Mucosa of gallbladder (tissue), 1 donor: ENCODE data around the gene C2CD4A. TPM values are rescaled to one million over a fixed set of nuclear protein-coding genes. Genes with fewer than 3 reads are reported as not detected.
"Not testable (repeated sequence)": the region's sequence is repeated elsewhere in the genome, so short reads cannot be mapped to it uniquely, and the experiment has no call there.

ENCODE experiments used
- DNase-seq: peaks from one replicate; pipeline ENCODE4 v3.0.0-alpha.2; 2020; ENCODE audit warnings: low spot score
- total RNA-seq: library from RNA; stranded (reverse); gene quantifications from one replicate; pipeline ENCODE4 v1.2.1, GENCODE V29; 2021
- donor health status: DM: no; HTN: no; CAD: no.

C2CD4A gene, protein sequence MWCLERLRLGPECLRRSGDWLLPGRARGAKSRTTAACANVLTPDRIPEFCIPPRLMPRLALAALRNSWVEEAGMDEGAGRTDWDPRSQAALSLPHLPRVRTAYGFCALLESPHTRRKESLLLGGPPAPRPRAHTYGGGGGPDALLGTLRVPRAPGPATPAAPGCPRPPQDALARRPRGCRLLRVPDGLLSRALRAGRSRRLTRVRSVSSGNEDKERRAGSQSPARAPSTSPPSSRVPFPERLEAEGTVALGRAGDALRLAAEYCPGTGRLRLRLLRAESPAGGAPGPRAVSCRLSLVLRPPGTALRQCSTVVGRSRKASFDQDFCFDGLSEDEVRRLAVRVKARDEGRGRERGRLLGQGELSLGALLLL
- 0.17 TPM for total RNA-seq

DNA sequence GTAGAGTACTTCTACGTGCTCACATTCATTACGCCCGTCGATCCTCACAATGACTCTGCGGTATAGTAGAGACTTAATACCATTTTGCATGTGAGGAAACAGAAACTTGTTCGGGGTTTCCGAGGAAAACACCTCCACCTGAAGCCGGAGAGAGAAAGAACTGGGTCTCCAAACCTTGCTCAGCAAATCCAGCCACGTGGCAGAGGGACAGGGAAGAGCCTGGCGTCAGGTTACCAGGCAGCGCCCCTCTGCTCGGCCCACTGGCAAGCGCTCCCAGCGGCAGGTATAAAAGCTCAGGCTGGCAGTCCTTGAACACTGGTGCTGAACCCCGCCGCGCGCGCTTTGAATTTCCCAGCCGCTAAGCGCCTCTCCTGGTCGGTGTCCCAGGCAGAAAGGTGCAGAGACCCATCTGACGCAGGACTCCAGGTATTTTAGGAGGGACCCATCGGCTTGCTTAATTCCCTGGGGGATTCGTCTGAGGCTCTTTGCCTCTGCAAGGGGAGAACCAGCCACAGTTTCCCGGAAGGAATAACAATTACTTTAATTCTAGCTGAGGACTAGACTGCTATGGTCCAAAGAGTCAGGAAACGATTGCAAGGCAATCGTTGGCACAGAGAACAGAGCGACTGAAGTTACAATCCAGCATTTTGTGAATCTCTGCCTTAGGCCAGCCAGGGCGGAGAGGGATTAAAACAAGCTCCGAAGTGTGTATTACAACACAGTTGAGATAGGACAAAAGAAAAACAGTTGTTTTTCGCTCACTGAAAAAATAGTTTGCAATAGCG lies at the start of gene C2CD4A:
TSS of gene C2CD4A (plus strand) at position 315 of the 785 bp plus-strand sequence. CDS start 637 bp downstream, outside the sequence.
- DNase-seq: peak; percentile 80

DNA sequence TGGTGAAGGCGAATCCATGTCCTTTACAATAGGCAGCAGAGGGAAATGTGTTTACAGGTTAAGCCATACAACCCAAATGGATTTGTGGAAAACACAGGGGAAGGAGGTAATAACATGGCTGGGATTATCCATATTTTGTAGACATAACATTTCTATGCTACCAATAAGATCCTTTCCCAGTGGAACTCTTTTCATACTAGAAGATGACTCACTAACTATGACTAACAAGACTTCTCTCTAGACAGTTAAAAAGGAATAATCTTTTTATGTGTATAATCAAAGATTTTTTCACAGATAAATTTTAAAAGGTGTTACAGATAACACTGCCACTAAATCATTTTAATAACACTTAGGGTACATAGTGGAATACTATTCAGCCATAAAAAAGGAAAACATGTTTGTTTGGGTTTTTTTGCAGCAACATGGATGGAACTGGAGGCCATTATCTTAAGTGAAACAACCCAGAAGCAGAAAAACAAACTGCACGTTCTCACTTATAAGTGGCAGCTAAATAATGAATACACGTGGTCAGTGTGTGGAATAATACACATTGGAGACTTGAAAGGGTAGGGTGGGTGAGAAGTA lies 46.1 kb upstream of the C2CD4A start:
- no peak for DNase-seq

DNA sequence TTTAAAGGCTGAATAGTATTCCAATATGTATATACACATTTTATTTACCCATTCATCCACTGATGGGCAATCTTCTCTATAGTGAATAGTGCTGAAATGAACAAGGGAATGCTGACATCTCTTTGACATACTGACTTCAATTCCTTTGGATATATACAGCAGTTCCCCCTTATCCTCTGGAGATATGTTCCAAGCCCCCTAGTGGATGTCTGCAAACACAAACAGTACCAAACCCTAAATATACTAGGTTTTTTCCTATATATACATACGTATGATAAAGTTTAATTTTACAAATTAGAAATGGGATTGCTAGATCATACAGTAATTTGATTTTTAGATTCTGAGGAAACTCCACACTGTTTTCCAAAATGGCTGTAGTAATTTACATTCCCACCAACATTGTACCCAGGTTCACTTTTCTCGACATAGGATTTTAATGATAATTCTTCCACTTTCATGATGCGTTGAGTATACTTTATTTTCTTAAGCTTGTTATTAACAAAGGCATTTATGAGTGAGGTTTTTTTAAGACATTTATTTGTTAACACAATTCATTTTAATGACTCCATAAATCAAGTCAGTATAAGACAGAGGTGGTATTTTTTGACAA lies 44.7 kb upstream of the C2CD4A start:
- no peak for DNase-seq

DNA sequence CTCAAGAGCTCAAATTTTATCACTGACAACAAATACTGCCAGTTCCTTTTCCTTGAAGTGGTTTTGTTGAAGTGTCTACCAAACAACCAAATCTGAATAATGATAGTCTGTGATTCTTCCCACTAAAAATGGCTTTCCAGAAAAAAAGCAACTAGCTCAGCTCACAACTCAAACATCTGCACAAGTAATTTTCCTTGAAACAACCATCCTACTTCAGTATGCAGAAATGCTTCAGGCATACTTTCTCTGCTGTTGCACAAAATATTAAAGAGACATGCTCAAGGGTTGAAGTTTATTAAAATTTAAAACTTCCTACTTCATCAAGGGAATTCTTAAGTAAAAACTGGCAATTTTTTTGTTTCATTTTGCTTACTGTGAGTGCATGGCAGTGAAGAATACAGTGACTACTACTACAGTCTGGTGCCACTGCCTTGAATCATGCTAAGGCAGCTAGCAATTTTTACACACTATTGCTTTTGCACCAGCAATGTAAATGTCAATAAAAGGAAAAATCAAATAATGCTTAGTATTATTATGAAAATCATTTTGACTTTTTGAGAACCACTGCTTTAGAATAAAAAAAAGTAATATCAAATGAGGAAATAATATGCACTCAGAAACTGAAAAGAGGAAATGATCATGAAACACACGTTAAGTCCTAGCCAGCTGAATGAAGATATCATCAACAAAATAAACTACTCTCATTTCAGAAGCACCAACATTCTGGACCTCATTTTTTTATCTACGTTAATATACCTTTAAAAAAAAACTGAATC lies 40.1 kb upstream of the C2CD4A start:
- no peak for DNase-seq

DNA sequence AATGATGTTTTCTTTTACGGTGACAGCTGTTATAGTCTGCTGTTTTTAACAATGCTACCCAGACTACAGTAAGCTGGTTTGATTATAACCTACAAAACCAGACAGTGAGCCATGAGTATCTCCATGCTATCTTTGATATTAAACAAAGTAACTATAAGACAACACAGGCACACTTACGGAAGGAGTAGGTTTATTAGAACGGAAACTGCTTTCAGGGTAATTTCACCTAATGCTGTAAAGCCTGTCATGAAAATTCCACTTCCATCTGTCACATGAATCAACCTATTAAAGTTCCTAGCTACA lies 39.6 kb upstream of the C2CD4A start:
- DNase-seq: no peak

DNA sequence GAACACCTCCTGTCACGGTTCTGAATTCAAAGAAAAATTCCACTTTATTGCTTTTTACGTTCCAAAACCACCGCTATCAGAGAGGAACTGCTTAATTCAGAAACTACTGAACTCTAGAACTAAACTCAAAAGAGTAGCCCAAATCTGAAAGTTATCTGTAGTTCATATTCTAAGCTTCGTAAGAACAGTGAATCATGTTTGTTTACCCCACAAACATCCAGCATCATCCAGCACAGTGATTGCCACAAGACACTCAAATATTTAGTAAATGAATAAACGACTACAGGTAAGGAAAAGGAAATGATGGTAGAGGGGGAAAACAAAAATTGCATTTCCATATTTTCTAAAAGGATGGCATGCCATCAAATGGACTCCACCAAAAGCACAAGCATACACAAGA lies 38.9 kb upstream of the C2CD4A start:
- no peak for DNase-seq

DNA sequence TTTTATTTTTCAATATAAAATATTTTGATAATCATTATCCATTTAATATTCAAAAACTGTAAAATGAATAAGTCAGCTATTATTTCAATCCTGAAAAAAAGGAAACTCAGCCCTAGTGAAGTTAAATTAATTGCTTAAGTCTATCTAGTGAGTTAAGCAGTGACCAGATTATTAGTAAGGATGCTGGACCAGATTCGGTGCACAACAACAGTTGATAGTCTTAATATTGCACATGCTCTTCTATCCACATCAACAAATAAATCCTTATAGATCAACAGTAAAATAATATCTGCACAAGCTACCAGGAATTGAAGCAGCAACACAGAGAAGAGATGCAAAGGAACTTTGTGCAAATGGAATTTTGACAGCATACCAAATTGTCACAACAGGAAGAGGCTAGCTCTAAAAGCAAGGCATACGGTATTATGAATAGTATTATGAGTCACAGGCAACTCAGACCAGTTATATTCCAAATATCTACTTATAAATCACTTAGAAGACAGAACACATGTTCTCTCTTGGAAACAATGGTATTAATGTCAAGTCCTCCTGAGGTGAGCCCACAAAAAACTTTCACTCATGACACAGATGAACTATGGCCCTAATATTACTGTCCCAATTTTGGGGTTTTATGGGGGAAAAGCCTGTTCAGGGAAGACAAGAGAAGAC lies 31.4 kb upstream of the C2CD4A start:
- DNase-seq: no peak

DNA sequence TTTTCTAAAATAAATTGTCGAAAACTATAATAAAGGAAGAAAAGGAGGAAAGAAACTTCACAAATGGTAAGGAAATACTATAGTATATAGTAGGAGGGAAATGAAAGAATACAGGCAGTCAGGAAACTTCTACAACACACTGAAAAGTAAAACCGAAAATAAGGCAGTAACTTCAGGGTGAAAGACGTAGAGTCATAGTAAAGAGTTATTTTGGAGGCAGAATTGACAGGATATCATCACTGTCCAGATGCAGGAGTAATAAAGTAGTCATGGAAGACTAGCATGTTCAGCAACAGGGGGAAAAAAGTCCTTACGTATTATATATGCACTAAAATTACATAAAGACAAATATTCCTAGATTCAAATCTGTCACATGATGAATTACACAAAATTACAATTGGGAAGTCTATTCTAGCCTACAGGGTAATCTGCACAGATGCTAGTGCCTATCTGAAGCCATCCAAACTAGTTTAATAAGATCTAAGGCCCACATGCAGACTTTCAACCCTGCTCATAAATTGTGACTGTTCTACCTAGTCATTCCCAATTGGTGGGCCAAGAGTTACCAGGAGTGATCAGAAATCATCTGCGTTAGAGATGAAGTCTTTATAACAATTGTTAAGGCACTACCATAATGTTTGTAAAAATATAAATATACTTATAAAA lies 20.6 kb upstream of the C2CD4A start:
- no peak for DNase-seq

DNA sequence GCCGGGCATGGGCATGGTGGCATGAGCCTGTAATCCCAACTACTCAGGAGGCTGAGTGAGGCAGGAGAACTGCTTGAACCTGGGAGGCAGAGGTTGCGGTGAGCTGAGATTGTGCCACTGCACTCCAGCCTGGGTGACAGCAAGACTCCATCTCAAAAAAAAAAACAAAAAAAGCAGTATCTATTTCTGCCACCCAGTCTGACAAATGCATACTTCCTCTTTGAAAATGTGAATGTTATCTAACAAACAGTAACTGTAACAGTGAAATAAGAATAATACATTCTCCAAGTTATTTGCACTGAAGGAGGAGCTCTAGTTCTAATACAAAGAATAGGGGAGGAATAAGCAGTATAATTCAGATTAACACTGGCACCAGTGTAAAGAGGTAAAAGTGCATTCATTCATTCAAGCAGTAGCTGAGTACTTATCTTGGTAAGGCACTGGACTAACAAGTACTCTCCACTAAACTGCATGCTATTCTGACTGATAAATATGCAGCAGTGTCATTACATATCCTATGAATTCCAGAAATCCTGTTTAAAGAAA lies 19.4 kb upstream of the C2CD4A start:
- DNase-seq: no peak

DNA sequence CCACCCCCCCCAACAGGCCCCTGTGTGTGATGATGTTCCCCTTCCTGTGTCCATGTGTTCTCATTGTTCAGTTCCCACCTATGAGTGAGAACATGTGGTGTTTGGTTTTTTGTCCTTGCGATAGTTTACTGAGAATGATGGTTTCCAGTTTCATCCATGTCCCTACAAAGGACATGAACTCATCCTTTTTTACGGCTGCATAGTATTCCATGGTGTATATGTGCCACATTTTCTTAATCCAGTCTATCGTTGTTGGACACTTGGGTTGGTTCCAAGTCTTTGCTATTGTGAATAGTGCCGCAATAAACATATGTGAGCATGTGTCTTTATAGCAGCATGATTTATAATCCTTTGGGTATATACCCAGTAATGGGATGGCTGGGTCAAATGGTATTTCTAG lies 18.5 kb upstream of the C2CD4A start:
- DNase-seq: not testable (repeated sequence)

DNA sequence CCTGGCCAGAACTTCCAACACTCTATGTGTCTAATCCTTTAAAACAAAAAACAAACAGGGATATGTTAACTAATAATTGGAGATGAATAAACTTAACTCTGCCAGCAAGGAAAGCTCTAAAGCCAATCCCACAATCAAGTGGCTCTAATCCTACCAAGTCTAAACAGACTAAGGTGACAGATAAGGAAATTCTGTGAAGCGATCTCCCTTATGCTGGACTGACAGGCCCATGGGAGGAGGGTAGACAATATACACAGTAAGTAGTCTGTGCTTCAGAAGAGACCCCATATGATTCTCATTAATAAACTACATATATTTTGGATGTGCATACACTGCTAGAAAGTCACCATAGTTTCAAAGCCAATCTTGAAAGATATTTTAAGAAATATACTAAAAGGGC lies 16.7 kb upstream of the C2CD4A start:
- DNase-seq: no peak

DNA sequence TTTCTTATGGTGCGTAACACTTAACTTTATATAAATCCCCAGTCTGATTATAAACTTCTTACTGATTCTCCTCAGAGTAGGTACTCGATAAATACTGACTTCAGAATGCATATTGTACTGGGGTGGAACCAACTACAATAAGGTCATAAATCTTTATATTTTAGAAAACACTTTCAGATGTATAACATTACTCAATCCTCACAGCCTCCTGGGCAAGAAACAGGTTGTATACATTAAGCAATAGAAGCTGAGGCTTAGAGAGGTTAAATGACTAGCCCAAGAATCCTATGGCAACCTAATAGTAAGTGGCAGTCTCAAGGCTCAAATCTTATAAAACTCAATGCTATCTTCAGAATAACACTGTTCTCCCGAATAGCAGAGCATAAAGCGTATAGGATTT lies 15.6 kb upstream of the C2CD4A start:
- no peak for DNase-seq

DNA sequence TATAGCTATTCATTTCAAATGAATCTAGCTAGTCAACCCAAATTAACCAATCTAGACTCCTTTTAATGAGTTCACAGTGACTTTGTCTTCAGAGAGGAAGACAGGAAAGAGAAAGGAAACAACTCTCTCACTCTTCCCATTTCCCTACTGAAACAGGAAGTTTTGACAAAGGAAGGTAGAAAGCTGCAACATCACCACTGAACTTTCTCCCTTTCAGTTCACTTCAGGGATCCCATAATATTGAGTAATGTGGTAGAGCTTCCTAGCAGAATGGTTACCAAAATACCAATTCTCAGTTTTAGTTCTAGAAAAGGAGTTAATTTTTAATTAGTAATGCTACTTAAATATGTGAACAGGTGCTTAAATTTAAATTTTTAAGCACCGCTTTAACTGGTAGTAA lies 14.1 kb upstream of the C2CD4A start:
- no peak for DNase-seq

DNA sequence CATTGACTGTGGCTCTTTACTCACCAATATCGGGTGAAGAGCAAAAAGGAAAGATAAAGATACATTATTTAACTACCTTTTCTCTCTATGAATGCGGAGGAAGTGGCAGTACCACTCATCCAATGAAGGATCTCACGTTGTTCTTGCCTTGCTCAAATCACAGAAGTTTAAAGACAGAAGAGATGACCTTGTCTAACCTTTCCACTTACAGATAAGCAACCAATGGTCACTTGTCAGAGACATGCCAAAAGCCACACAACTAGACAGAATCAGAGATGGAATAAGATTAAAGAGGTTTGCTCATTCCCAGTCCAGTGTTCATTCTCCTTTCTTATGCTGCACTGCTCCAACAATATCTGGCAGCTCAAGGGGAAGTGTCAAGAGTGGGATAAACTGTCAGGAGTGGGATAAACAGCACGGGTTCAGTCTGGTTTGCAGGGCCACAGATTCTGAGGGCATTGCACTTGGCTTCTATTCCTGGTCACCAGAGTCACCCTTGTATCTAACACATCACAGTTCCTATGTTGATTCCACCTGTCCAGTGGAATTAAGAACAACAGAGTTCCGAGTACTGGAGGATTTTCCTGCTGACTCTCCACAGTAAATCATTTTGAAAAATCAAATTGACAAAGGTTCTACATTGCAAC lies 13.2 kb upstream of the C2CD4A start:
- DNase-seq: no peak

DNA sequence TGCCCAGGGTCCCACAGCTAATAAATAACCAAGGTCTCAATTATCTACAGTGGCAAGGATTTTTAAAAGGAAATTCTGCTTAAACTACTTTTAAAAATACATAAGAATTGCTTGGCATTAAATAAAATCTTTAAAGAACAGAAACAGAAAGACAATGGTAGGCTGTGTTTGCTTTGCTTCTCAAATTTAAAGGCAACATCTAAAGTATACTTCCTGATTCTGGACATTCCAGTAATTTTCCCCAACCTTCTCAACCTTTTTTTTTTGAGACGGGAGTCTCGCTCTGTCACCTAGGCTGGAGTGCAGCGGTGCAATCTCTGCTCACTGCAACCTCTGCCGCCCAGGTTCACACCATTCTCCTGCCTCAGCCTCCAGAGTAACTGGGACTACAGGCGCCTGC lies 11.8 kb upstream of the C2CD4A start:
- no peak for DNase-seq

DNA sequence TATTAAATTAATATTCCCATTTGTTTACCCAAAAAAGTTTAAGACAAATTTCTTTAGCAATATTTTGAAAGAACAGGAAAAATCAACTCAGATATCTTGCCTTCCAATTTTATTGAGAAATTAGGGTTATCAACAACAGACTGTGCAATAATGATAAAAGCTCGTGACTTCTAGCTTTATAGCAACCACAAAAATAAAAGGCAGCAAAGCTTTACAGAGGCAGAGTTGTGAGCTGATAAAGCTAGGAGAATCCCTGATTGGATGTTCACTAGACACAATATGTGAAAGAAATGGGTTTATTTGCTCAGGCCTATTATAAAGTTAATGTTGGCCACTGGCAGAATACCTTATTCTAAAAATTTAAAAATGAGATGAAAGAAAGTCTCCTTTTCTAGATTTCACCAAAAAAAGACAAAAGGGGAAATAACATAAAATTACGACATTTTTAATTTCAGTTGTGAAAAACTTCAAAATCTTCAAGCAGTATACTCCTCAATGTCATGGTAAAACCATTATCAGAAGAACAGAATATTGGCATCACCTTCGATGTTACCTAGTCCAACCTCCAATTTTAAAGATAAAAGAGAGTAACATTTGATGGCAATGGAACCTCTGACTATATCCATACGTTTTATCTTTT lies 9.3 kb upstream of the C2CD4A start:
- no peak for DNase-seq

DNA sequence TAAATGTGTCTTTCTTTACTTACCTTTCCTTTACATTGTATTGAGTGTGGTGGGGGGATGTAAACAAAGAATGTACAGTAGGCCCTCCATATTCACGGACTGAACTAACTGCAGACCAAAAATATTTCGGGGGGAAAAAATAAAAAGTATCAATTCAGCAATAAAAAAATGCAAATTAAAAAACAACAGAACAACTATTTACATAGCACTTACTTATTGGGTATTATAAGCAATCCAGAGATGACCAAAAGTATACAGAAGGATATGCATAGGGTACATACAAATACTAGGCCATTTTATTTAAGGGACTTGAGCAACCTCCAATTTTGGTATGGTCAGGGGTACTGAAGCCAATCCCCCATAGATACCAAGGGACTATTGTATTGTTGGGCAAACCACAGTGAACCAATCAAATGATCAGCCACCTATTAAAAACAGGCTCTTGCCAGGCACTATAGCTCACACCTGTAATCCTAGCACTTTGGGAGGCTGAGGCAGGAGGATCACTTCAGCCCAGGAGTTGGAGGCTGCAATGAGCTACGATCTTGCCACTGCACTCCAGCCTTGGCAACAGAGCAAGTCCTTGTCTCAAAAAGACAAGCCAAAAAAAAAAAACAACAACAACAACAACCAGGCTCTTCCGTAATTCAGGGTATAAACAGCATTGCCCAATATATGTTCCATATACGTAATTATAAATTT lies 8.3 kb upstream of the C2CD4A start:
- DNase-seq: no peak

DNA sequence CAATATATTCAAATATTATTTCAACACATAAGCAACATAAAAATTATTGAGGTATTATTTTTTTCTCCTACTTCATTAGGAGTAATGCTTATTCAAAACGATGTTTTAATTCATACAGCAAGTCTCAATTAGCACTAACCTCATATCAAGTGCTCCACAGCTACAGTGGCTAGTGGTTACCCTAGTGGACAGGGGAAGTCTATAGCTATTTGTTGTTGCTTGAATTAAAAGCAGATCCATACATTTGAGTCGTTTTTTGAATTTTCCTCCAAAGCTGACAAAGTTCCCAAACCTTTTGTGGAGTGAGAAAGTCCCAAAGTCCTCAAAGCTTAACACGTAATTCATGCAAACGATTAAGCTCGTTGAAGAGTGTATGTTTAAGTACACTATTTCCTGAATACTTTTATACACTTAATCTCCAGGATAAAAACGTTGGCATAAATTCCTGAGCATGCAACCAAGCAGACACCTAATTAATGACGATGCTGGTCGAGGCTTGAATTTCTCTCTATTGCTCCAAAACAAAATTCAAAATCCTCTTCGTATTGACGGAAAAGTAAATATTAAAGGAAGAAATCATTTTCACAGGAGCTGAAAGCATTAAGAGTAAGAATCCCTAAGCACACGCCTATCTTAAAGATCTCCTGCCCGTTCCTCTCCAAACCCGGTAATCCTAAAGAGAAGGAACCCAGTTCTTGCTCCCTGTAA lies 7.5 kb upstream of the C2CD4A start:
- DNase-seq: no peak
